Fibroblast of lung (primary cell): ENCODE results near the gene ZNF432. TPM values are rescaled to one million over a fixed set of nuclear protein-coding genes. Genes with fewer than 3 reads are reported as not detected.

Experiments used
- DNase-seq, 2 donors: peaks; one replicate each; pipeline versions ENCODE4 v3.0.0 to v3.0.0-alpha.2; 2010; ENCODE audit warnings: low read depth in 2 of 2
- H2AFZ ChIP-seq: 2 replicates; pipeline ENCODE4 v1.5.1; 2012; ENCODE audit warnings: low read length, control low read depth, inconsistent platforms
- H3K27ac ChIP-seq: 2 replicates; pipeline ENCODE4 v1.5.1; 2011; ENCODE audit warnings: low read length, control low read depth; ENCODE audit not compliant: insufficient read depth
- H3K27me3 ChIP-seq: 2 replicates; pipeline ENCODE4 v1.5.1; 2011; ENCODE audit warnings: mild to moderate bottlenecking, low read length; ENCODE audit not compliant: control insufficient read depth, insufficient read depth
- H3K36me3 ChIP-seq: 2 replicates; pipeline ENCODE4 v1.5.1; 2011; ENCODE audit warnings: low read length; ENCODE audit not compliant: control insufficient read depth, insufficient read depth
- H3K4me1 ChIP-seq: 2 replicates; pipeline ENCODE4 v1.5.1; 2011; ENCODE audit warnings: low read length; ENCODE audit not compliant: control insufficient read depth, insufficient read depth; ENCODE audit errors: extremely low read depth
- H3K4me2 ChIP-seq: 2 replicates; pipeline ENCODE4 v1.5.1; 2011; ENCODE audit warnings: low read length, control low read depth; ENCODE audit not compliant: insufficient read depth; ENCODE audit errors: extremely low read depth
- H3K4me3 ChIP-seq, 4 experiments: fragments of 200-600 bp in 1 of 4; sonication (generic) in 1 of 4; replicated peaks in 1 of 4; 2 replicates each; pipeline ENCODE4 v1.5.1; 2011 to 2016; ENCODE audit warnings: low read length in 4 of 4, low read depth in 3 of 4, mild to moderate bottlenecking in 3 of 4, control low read depth in 2 of 4, inconsistent platforms in 1 of 4, mixed read lengths in 1 of 4; ENCODE audit not compliant: insufficient read depth in 1 of 4; ENCODE audit errors: control extremely low read depth in 1 of 4
- H3K79me2 ChIP-seq: 2 replicates; pipeline ENCODE4 v1.5.1; 2012; ENCODE audit warnings: mild to moderate bottlenecking, low read length, inconsistent platforms; ENCODE audit not compliant: control insufficient read depth, insufficient read depth
- H3K9ac ChIP-seq: 2 replicates; pipeline ENCODE4 v1.5.1; 2011; ENCODE audit warnings: mild to moderate bottlenecking, low read length, control low read depth; ENCODE audit not compliant: insufficient read depth
- H3K9me3 ChIP-seq: 2 replicates; pipeline ENCODE4 v1.5.1; 2012; ENCODE audit warnings: low read depth, low read length; ENCODE audit not compliant: control insufficient read depth, insufficient read depth
- H4K20me1 ChIP-seq: 2 replicates; pipeline ENCODE4 v1.5.1; 2011; ENCODE audit warnings: low read length; ENCODE audit not compliant: control insufficient read depth, insufficient read depth; ENCODE audit errors: extremely low read depth
- EZH2 ChIP-seq: IDR thresholded peaks from 2 replicates; pipeline ENCODE4 v1.5.1; 2012; ENCODE audit warnings: low read length, control low read depth, mild to moderate bottlenecking; ENCODE audit errors: missing control alignments
- polyA plus RNA-seq, 2 donors: library from polyadenylated mRNA; depleted of rRNA in 1 of 2; stranded (reverse) in 1 of 2; unstranded in 1 of 2; fragments of >200 nt; gene quantifications; 2 replicates each; pipeline ENCODE4 v1.2.1, GENCODE V29; 2011 to 2012; ENCODE audit warnings: missing spikeins in 1 of 2
- total RNA-seq: library from RNA; depleted of rRNA; stranded (reverse); fragments of >200 nt; gene quantifications from 2 replicates; pipeline ENCODE4 v1.2.1, GENCODE V29; 2014
- TF ChIP-seq, protein P1 (sequence below), 2 donors: IDR thresholded peaks in 1 of 2; conservative IDR thresholded peaks in 1 of 2; 1 replicate in 1 of 2; 2 replicates in 1 of 2; pipeline ENCODE4 v1.5.1; 2011 to 2012; ENCODE audit warnings: low read length in 2 of 2, control low read depth in 1 of 2, inconsistent platforms in 1 of 2, low read depth in 1 of 2, mild to moderate bottlenecking in 1 of 2

ZNF432 gene
- total and polyA plus RNA-seq, 2 donors (not counting 1 experiment from before 2014, with no cell fraction given): 5.7 to 10.2 TPM

DNA sequence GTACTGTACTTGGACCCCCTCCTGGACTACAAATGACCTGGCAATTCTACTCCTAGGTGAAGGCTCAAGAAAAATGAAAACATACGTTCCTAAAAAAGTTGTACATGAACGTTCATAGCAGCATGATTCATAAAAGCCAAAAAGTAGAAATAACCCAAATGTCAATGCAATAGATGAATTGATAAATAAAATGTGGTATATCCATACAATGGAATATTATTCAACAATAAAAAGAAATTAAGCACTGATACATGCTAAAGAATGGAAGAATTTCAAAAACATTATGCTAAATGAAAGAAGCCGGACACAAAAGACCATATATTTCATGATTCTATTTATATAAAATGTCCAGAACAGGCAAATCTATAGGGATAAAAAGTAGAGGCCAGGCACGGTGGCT, 9.5 kb downstream of the ZNF432 start:
- TF ChIP-seq, protein P1, sequence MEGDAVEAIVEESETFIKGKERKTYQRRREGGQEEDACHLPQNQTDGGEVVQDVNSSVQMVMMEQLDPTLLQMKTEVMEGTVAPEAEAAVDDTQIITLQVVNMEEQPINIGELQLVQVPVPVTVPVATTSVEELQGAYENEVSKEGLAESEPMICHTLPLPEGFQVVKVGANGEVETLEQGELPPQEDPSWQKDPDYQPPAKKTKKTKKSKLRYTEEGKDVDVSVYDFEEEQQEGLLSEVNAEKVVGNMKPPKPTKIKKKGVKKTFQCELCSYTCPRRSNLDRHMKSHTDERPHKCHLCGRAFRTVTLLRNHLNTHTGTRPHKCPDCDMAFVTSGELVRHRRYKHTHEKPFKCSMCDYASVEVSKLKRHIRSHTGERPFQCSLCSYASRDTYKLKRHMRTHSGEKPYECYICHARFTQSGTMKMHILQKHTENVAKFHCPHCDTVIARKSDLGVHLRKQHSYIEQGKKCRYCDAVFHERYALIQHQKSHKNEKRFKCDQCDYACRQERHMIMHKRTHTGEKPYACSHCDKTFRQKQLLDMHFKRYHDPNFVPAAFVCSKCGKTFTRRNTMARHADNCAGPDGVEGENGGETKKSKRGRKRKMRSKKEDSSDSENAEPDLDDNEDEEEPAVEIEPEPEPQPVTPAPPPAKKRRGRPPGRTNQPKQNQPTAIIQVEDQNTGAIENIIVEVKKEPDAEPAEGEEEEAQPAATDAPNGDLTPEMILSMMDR (conservative IDR thresholded peaks at IDR 0.05 in 1 of 2, IDR thresholded peaks at IDR 0.05 in 1 of 2; ENCODE audit: low read depth in 1 of 2, low read length in 2 of 2): no peak
- TF ChIP-seq EZH2: no peak
- H3K27me3 ChIP-seq: no peaks in the 10 kb centered on the region
- no peak for DNase-seq
- H4K20me1 ChIP-seq: no peaks in the 10 kb centered on the region
- H3K36me3 ChIP-seq: peaks cover 19% of the 10 kb centered on the region
- H3K79me2 ChIP-seq: no peaks in the 10 kb centered on the region
- no peak overlapping the region for H3K9ac ChIP-seq
- H3K9me3 ChIP-seq: peaks cover 9% of the 10 kb centered on the region
- H3K4me1 ChIP-seq: no peaks in the 10 kb centered on the region
- no peak overlapping the region for H3K4me3 ChIP-seq
- H3K27ac ChIP-seq: no peak overlapping the region
- H3K4me2 ChIP-seq: no peak overlapping the region
- no peak overlapping the region for H2AFZ ChIP-seq

- no peak overlapping the region for H3K4me2 ChIP-seq
- no peaks in the 10 kb centered on the region for H3K27me3 ChIP-seq
- H3K36me3 ChIP-seq: peaks cover 16% of the 10 kb centered on the region
- DNase-seq: peak; percentile 24 to 29
- H3K79me2 ChIP-seq: no peaks in the 10 kb centered on the region
- no peak overlapping the region for H3K27ac ChIP-seq
- no peaks in the 10 kb centered on the region for H4K20me1 ChIP-seq
- H3K4me1 ChIP-seq: no peaks in the 10 kb centered on the region
- H2AFZ ChIP-seq: no peak overlapping the region
- H3K4me3 ChIP-seq: no peak overlapping the region
- no peak for TF ChIP-seq EZH2
- TF ChIP-seq, protein P1 (conservative IDR thresholded peaks at IDR 0.05 in 1 of 2, IDR thresholded peaks at IDR 0.05 in 1 of 2; ENCODE audit: low read depth in 1 of 2, low read length in 2 of 2): no peak
- no peak overlapping the region for H3K9ac ChIP-seq
- peaks cover 12% of the 10 kb centered on the region for H3K9me3 ChIP-seq
Observed at GRCh38 chr19:52034051-52034728, 14.4 kb downstream of the ZNF432 start.

DNA sequence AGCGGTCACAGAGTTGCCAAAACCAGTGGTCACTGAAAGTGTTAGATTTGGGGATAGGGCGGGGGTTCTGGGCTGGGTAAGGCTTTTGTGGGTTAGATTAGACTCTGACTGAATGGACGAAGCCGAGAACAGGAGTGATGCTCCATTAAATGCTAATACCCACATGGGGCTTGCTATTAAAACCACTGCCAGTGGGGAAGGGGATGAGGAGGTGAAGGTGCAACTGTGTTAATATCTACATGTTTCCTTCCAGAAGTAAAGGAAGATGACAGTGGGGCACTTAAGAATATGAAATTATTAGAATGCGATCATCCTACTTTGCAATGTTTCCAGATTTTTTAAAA, 19.9 kb downstream of the ZNF432 start:
- DNase-seq: no peak
- no peak for TF ChIP-seq EZH2
- TF ChIP-seq, protein P1 (conservative IDR thresholded peaks at IDR 0.05 in 1 of 2, IDR thresholded peaks at IDR 0.05 in 1 of 2; ENCODE audit: low read depth in 1 of 2, low read length in 2 of 2): no peak
- H3K4me3 ChIP-seq: peak overlapping the region; percentile 58 to 99 (median 79)

More for the DNA sequence above, 19.9 kb downstream of the ZNF432 start:
- H3K27me3 ChIP-seq: no peaks in the 10 kb centered on the region
- H4K20me1 ChIP-seq: no peaks in the 10 kb centered on the region
- H3K4me1 ChIP-seq: peaks cover 3% of the 10 kb centered on the region
- H3K79me2 ChIP-seq: peaks cover 6% of the 10 kb centered on the region
- peak overlapping the region; percentile 73 for H2AFZ ChIP-seq
- H3K36me3 ChIP-seq: peaks cover 8% of the 10 kb centered on the region
- H3K9ac ChIP-seq: peak overlapping the region; percentile 96
- H3K4me2 ChIP-seq: peak overlapping the region; percentile 81
- H3K27ac ChIP-seq: peak overlapping the region; percentile 94
- peaks cover 2% of the 10 kb centered on the region for H3K9me3 ChIP-seq
